WI38 (cell line): ENCODE results near the gene ZBED5.
"Not testable (repeated sequence)": the region's sequence is repeated elsewhere in the genome, so short reads cannot be mapped to it uniquely, and the experiment has no call there.

Source experiments
- H3K4me3 ChIP-seq: 2 replicates; pipeline ENCODE4 v1.5.1; 2011; ENCODE audit warnings: low read depth, mild to moderate bottlenecking, control low read depth, low read length
- TF ChIP-seq, protein P1 (sequence below): IDR thresholded peaks from 2 replicates; pipeline ENCODE4 v1.5.1; 2012; ENCODE audit warnings: low read depth, mild to moderate bottlenecking, control low read depth, low read length

The ZBED5 gene

DNA sequence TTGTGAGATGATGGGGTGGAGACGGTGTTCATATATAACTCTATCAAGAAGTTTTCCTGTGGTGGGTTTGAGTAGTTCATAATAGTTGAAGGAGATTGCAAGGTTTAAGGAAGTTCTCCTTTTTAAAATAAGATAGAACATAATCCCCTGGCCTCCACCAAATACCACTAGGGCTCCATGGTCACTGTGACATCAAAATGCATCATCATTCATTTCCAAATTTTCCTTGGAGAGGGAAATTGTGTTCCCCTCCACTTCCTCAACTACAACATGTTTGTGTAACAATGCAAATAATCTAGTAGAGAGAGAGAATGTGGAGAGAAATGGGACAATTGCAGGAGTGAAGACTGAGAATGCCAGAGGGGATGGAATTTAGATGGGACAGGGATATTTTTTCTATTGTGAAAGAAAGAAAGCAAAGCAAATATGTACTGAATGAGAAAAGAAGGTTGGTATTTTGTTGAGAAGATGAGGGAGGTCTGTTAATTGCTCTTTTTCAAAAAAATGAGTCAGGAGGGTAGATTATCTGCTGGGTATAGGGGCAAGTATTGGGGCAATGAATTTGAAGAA, 33.4 kb upstream of the ZBED5 start:
- H3K4me3 ChIP-seq, result no peak overlapping the region
- TF ChIP-seq, protein P1, sequence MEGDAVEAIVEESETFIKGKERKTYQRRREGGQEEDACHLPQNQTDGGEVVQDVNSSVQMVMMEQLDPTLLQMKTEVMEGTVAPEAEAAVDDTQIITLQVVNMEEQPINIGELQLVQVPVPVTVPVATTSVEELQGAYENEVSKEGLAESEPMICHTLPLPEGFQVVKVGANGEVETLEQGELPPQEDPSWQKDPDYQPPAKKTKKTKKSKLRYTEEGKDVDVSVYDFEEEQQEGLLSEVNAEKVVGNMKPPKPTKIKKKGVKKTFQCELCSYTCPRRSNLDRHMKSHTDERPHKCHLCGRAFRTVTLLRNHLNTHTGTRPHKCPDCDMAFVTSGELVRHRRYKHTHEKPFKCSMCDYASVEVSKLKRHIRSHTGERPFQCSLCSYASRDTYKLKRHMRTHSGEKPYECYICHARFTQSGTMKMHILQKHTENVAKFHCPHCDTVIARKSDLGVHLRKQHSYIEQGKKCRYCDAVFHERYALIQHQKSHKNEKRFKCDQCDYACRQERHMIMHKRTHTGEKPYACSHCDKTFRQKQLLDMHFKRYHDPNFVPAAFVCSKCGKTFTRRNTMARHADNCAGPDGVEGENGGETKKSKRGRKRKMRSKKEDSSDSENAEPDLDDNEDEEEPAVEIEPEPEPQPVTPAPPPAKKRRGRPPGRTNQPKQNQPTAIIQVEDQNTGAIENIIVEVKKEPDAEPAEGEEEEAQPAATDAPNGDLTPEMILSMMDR, result no peak

DNA sequence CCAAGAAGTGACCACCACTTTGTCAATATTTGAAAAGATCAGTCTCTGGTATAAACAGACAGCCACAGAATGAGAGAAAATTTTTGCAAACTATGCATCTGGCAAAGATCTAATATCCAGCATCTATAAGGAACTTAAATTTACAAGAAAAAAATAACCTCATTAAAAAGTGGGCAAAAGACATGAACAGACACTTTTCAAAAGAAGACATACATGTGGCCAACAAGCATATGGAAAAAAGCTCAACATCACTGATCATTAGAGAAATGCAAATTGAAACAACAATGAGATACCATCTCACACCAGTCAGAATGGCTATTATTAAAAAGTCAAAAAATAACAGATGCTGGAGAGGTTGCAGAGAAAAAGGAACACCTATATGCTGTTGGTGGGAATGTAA, 32.2 kb upstream of the ZBED5 start:
- not testable (repeated sequence) for H3K4me3 ChIP-seq

DNA sequence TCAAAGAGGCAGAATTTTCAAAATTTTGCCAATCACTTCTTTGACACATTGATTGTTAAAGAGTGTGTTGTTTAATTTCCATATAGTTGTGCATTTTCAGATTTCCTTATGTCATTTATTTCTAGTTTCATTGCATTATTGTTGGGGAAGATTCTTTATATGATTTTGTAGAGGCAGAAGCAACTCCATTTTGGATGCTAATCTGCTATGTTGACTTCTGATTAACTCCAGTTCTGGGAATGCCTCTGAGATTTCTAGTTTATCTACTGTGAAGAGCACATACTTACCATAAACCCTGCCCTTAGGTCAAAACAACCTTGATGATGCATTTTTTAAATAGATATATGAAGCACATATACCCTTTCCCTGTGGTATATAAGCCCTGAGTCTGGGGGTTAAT, 29.5 kb upstream of the ZBED5 start:
- TF ChIP-seq, protein P1, result no peak

DNA sequence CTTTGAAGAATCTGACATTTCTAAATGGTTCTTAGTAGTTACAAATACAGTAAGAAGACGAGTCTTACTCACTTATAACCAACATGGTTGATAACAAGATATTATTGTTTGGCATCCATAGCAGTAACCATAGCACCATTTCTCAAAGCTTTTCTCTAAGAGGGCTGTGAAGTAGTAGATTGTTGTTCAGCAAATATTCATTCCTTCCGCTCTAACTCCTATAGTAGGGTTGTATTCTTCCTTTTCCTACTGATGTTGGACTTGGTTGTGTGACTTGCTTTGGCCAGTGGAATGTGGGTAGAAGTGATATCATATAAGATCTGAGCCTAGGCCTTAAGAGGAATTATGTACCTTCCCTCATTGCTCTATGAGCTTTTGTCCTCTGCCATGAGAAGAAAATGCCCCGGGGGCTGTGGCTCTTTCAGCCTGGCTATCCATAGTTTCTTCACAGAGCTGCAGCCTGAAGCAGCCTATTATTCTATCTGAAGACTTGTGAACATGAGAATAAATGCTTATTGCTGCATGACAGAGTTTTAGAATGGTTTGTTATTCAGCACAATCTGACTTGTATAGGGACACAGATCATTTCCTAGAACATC, 28.9 kb upstream of the ZBED5 start:
- H3K4me3 ChIP-seq, result no peak overlapping the region
- TF ChIP-seq, protein P1, result no peak

More for the DNA sequence above, 29.5 kb upstream of the ZBED5 start:
- H3K4me3 ChIP-seq, result no peak overlapping the region

DNA sequence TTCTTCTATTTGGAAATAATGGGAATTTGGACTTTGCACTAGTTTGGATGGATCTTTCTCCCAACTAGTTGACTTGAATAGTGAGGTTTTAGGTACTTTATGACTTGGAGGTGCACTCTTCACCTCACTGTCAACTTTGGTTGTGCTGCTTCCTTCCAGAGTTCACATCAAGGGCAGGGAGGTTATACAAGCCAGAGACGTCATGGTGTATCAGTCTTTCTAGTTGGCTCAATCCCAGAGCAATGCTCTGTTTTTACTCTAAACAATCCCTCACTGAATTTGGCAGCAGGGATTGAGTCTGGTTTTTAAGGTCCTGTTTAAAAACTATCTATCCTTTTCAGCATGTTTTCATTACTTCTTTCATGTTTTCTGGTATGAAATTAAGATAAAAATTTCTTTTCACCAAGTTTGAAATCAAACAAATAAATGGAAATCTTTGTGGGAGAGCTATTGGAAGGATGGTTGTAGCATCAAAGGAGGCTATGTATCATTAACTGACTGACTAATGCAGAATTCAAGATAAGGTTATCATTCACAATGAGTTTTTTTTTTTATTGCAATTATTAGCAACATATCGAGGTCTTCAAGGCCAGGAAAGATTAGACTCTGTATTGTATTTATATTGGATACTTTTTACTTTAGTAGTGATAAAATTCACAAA, 28.0 kb upstream of the ZBED5 start:
- TF ChIP-seq, protein P1, result no peak
- H3K4me3 ChIP-seq, result no peak overlapping the region

DNA sequence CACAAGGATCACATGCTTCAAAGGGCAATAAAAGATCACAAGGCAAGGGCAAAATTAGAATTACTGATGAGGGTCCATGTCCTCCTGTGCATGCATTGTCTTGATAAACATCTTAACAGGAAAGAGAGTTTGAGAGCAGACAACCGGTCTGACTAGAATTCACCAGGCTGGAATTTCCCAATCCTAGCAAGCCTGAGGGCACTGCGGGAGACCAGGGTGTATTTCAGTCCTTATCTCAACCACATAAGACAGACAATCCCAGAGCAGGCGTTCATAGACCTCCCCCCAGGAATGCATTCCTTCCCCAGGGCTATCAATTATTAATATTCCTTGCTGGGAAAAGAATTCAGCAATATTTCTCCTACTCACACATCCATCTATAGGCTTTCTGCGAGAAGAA, 26.4 kb upstream of the ZBED5 start:
- not testable (repeated sequence) for H3K4me3 ChIP-seq

DNA sequence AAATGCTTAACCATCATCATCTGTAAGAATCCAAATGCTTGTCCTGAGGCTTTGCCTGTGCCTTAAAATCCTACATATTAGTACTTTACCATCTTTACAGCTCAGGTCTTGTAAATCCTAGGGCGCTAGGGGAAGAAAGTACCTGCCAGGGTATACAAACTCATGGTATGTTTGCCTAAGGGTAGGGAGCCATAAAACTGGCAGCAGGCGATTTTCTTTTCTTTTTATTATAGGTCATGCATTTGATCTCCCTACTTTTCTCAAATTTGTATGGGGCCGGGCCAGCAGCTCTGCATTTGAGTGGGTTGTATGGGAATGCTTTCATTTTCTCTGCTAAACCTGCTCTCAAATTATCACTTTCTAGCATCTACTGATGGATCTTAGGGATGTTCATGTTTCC, 24.0 kb upstream of the ZBED5 start:
- TF ChIP-seq, protein P1, result no peak
- no peak overlapping the region for H3K4me3 ChIP-seq

DNA sequence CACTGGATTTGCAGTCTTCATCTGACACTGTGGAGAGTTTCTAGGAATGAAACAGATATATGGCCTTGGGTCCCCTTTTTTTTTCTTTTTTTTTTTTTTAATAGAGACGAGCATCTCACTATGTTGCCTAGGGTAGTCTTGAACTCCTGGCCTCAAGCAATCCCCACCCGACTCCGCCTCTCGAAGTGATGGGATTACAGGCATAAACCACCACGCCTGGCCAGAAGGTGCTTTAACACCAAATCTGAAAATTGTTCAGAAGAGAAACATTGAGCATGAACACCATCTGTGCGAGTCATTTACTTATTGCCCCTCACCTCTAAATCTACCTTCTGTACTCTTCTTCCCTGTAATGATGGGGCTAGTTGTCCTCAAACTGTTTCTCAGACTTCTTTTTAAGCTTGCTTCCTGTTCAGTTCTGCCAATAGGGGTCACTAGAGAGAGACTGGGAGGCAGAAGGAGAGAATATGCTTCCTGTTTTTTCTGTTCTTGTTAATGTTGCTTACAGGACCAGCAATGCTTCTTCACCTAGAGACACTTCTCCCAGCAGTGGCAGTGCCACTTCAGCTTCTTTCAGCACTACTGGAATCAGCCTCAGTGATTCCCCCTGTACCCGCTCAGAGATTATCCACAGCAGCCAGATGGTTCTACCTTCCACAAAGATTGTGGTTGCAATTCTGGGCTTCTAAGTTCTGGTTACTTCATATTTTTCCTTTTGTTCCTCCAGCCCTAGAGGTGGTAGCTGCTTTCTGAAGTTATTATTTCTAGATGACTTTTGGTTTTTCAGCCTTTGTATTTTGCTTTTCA, 20.8 kb upstream of the ZBED5 start:
- H3K4me3 ChIP-seq, result no peak overlapping the region
- TF ChIP-seq, protein P1, result peak; percentile 69
